Measurements from ENCODE around the gene AP1M1.

DNA sequence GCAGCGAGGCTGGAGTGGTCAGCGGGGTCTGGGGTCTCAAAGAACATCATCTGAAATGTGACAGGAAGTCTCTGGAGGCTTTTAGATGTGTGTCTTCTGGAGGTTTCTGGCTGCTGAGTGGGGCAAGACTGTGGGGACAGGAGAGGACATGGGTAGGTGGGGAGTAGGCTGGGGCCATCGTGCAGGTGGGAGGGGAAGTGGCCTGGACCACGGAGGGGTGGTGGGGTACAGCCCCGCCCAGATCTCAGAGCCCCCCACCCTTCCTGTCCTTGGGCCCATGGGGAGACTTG is 6.2 kb downstream of the AP1M1 start:
- TF ChIP-seq CTCF (conservative IDR thresholded peaks at IDR 0.05 in 1 of 2, IDR thresholded peaks at IDR 0.05 in 1 of 2; ENCODE audit: low read depth in 1 of 2, low read length in 2 of 2) (no peak), EZH2 (IDR thresholded peaks at IDR 0.05; ENCODE audit: low read length, missing control alignments) (no peak)

Measured in fibroblast of lung (primary cell).